Hematopoietic multipotent progenitor cell (in vitro differentiated cells): ENCODE results near the gene TMEM221. TPM values are rescaled to one million over a fixed set of nuclear protein-coding genes. Genes with fewer than 3 reads are reported as not detected.
A peak's percentile ranks its signal among the peaks of the same experiment; 100 is the strongest.

Experiments
- DNase-seq, 3 donors: peaks; one replicate each; pipeline ENCODE4 v3.0.0-alpha.2; 2011 to 2015; ENCODE audit warnings: low read depth in 2 of 3, low spot score in 2 of 3
- total RNA-seq: library from RNA; depleted of rRNA; stranded (reverse); fragments of >200 nt; gene quantifications from one replicate; pipeline ENCODE4 v1.2.3, GENCODE V29; 2012

The TMEM221 gene
- total RNA-seq: under 0.01 TPM

- peak in 2 of 3 donors; percentile 63 to 73 for DNase-seq
These were observed at the start of gene TMEM221 for GRCh38 chr19:17448131-17448967. TSS of gene TMEM221 (minus strand) at chr19:17448668. CDS start at chr19:17448462, 206 bp downstream.

- DNase-seq: no peak
These were observed 48.8 kb upstream of the TMEM221 start for GRCh38 chr19:17497149-17497798.

GRCh38 chr19:17496337-17496997, 48.0 kb upstream of the TMEM221 start:
- DNase-seq: peak; percentile 65 to 93 (median 89)

DNA sequence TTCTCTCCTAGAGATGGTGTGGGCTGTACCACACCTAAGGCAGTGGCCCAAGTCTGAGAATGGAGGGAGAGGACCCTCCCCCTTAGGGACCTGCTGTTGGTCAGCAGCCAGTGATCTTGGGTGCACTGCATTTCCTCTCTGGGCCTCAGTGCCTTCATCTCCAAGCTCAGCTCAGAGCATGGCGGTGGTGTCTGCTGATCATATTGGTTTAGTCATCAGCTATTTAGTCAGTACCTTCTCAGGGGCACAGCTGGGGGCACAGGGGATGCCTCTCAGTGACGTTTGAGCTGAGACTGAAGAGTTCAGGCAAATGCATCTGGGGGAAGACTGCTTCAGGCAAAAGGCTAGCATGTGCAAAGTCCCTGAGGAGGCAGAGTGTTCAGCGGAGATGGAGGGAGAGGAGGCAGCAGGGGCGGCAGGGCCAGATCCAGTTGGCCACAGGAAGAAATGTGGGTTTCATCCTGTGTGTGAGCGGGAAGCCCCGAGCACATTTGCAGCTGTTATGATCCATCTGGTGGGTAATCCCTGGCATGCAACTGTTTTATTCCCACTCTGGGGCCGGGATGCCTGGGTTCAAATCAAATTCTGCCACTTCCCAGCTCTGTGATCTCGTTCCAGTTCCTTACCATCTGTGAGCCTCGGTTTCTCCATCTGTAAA, 47.3 kb upstream of the TMEM221 start:
- DNase-seq: no peak

DNA sequence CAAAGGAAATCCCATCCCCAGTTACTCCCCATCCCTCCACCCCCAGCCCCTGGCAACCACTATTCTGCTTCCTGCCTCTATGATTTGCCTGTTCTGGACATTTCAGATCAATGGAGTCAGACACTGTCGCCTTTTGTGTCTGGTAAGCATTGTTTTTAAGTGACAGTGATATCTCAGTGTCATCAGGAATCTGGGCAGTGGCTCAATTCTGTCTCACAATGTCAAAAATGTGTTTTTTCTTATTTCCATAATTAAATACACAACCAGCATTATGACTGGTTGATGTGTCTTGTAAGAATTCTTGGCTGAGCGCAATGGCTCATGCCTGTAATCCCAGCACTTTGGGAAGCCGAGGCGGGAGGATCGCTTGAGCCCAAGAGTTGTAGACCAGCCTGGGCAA, 42.8 kb upstream of the TMEM221 start:
- no peak for DNase-seq

DNA sequence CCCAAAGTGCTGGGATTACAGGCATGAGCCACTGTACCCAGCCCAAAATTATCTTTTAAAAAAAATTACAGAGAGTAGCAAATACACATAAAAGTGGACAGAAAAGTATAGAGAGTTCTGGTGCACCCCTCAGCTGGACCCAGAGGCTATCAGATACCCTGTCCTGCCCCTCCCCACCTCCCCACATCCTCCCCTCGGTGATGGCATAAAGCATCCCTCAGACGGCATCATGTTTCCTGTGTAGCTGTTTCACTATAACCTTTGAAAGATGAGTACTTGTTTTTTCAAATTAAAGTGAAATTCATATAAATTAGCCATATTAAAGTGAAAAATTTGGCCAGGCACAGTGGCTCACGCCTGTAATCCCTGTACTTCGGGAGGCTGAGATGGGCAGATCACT, 41.9 kb upstream of the TMEM221 start:
- DNase-seq: peak in 1 of 3 donors; percentile 41

- DNase-seq: no peak
These were observed 41.0 kb upstream of the TMEM221 start for GRCh38 chr19:17489392-17490030.

- DNase-seq: peak; percentile 32 to 91 (median 87)
These were observed 40.3 kb upstream of the TMEM221 start for GRCh38 chr19:17488593-17489391.

GRCh38 chr19:17487284-17488121, 39.0 kb upstream of the TMEM221 start:
- DNase-seq: no peak

GRCh38 chr19:17486545-17487240, 38.2 kb upstream of the TMEM221 start:
- no peak for DNase-seq

DNA sequence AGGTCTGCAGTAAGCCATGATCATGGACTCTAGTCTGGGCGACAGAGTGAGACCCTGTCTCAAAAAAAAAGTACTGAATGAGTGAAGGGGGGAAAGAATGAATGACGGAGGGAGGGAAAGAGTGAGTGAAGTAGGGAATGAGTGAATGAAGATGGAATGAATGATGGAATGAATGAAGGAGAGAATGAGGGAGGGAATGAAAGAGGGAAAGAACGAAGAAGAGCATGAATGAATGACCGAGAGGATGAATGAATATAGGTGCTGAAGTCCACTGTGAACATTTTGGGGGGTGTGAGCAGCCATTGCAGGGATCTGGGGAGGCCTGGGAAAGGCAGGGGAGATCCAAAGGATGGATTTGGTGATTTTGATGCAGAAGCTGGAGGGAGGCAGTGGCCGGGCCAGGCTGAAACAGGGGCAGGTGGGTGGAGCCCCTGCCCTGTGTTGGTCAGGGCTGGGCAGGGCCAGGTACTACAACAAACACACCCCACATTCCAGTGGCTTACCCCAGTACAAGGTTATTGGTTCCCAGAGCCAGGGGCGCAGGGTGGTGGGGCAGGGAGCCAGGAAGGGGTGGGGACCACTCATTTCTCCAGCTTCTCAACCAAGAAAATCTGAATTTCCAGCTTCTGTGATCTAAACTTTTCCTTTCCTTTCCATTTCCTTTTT, 36.2 kb upstream of the TMEM221 start:
- no peak for DNase-seq

GRCh38 chr19:17483605-17484002, 35.1 kb upstream of the TMEM221 start:
- DNase-seq: no peak

DNA sequence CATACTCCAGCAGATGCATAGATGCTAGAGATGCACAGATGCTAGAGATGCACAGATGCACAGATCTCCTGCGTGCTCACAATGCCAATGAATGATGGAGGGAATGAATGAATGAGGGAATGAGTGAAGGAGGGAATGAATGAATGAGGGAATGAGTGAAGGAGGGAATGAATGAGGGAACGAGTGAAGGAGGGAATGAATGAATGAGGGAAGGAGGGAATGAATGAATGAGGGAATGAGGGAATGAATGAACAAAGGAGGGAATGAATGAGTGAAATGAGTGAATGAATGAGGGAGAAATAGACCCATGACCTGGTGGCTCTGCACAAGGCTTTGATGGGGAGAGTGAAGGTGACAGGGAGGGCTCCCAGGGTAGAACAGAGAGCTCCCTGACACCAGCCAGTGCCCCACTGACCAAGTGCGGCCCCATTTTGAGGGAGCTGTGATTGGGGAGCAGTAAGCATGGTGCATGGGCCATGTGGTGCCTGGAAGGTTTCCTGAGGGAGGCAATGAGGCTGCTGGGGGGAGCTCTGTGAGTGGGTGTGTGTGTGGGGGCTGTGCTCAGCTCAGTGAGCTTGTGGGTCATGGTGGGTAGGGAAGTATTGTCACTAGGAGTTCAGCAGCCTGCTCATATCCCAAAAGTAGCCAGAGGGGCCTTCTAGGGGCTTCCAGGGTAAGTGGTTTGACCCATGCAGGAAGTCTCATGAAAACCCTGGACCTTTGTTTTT, 34.6 kb upstream of the TMEM221 start:
- no peak for DNase-seq

GRCh38 chr19:17481986-17482385, 33.5 kb upstream of the TMEM221 start:
- no peak for DNase-seq

DNA sequence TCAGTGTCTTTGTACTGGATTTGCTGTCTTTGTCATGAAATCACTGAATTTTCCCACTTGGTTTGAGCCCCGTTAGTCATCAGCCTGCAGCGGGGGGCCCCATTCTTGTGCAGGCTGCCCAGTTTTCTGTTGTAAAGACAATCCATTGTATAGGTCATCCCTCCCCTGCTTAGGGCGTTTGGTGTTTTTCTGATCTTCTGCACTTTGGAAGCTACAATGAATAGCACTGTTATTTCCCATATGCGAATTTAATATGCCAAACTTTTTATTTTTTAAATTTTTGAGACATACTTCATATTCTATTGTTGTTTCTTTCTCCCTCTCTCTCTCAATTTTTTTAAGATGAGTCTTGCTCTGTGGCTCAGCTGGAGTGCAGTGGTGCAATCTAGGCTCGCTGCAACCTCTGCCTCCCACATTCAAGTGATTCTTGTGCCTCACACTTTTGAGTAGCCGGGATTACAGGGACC, 30.9 kb upstream of the TMEM221 start:
- no peak for DNase-seq

- no peak for DNase-seq
These were observed 27.2 kb upstream of the TMEM221 start for GRCh38 chr19:17475541-17476115.
